Psoas muscle (tissue), 8 donors: Measurements from ENCODE around the gene RFX7. TPM values are rescaled to one million over a fixed set of nuclear protein-coding genes. Genes with fewer than 3 reads are reported as not detected.

Experiments
- ATAC-seq, 4 donors: fragments of 200-7000 bp; cut with Tn5 transposase; one replicate each; pipeline ENCODE4 v1.9.1; 2020; ENCODE audit warnings: moderate library complexity in 3 of 4, mild to moderate bottlenecking in 2 of 4
- DNase-seq, 2 donors: peaks; one replicate each; pipeline ENCODE4 v3.0.0-alpha.2; 2020
- H3K27ac ChIP-seq: fragments of 200-600 bp; one replicate; pipeline ENCODE4 v1.8.0; 2022
- H3K27me3 ChIP-seq, 3 donors: fragments of 200-600 bp in 1 of 3; one replicate each; pipeline versions ENCODE4 v1.6.1 to v1.8.0; 2013 to 2022; ENCODE audit warnings: low read length in 2 of 3, mild to moderate bottlenecking in 2 of 3, moderate library complexity in 1 of 3; ENCODE audit not compliant: insufficient read depth in 3 of 3
- H3K36me3 ChIP-seq, 2 donors: fragments of 200-600 bp in 1 of 2; one replicate each; pipeline versions ENCODE4 v1.6.1 to v1.8.0; 2013 to 2022; ENCODE audit warnings: low read depth in 1 of 2, mild to moderate bottlenecking in 1 of 2, moderate library complexity in 1 of 2; ENCODE audit not compliant: insufficient read depth in 1 of 2
- H3K4me1 ChIP-seq: fragments of 200-600 bp; one replicate; pipeline ENCODE4 v1.8.0; 2022
- H3K4me3 ChIP-seq: fragments of 200-600 bp; one replicate; pipeline ENCODE4 v1.8.0; 2022; ENCODE audit warnings: mild to moderate bottlenecking
- H3K9me3 ChIP-seq: fragments of 200-600 bp; one replicate; pipeline ENCODE4 v1.8.0; 2022
- CTCF ChIP-seq: fragments of 200-600 bp; IDR thresholded peaks from one replicate; pipeline ENCODE4 v1.8.0; 2022; ENCODE audit warnings: antibody characterized with exemption
- WGBS, 3 donors: extraction: QIAGEN DNeasy Blood & Tissue Kit; methylation state at CpG; one replicate each; pipeline versions ENCODE4 v1.1.6 to v1.1.7; 2013; 5-methylcytosine and 5-hydroxymethylcytosine counted together
- intact Hi-C, 2 donors: fragments of 100-400 bp; cut with DNase I; formaldehyde crosslinking; loops; one replicate each; pipeline versions ENCODE4 v1.11.0 to v1.14.2; 2022
- polyA plus RNA-seq, 3 donors: library from polyadenylated mRNA; stranded (reverse); fragments of 200-250 nt; gene quantifications; one replicate each; pipeline ENCODE4 v1.2.3, GENCODE V29; 2013
- total RNA-seq, 4 donors: library from RNA; stranded (reverse); fragmentation: NEBNext Ultra II Directional in 2 of 4; extraction: Animal tissue kit (Norgen Biotek cat#: 25700) in 2 of 4; gene quantifications; one replicate each; pipeline versions ENCODE4 v1.2.1 to v1.2.4, GENCODE V29; 2021 to 2023
- donor health status: healthy with polysubstance abuse.
- donor health status: DM: no; HTN: no; CAD: no; lungs with moderate emphysema.
- donor health status: Bipolar disorder and iron deficiency.
- donor health status: healthy.
- donor health status: DM: yes; HTN: yes; CAD: no.
- donor health status: DM: no; HTN: no; CAD: no.
- donor health status: DM: no; HTN: no; CAD: no.
- donor health status: DM: yes; HTN: yes; CAD: no.

Gene RFX7
- total and polyA plus RNA-seq, 7 donors = 0.83 to 17.6 (median 11.8) TPM

- 90 to 97% (median 95%) methylated on average over 10 of the region's 10 CpGs for WGBS, 3 donors
- no peaks in the 10 kb centered on the region for H3K36me3 ChIP-seq
- peaks cover 36% of the 10 kb centered on the region for H3K4me1 ChIP-seq
- DNase-seq (no peak), ATAC-seq (peak in 2 of 4 donors; percentile 51 to 66)
- H3K27ac ChIP-seq = no peak overlapping the region
- TF ChIP-seq CTCF = no peak
- H3K4me3 ChIP-seq = no peak overlapping the region
- H3K9me3 ChIP-seq = no peaks in the 10 kb centered on the region
- no peaks in the 10 kb centered on the region for H3K27me3 ChIP-seq
- intact Hi-C loops = no loop called here
Measured at GRCh38 chr15:56192659-56193442, 50.8 kb downstream of the RFX7 start.

- intact Hi-C loops = no loop called here
- no peak overlapping the region for H3K4me3 ChIP-seq
- ATAC-seq (no peak), DNase-seq (no peak)
- no peaks in the 10 kb centered on the region for H3K9me3 ChIP-seq
- H3K36me3 ChIP-seq = no peaks in the 10 kb centered on the region
- no peak for TF ChIP-seq CTCF
- peaks cover 10% of the 10 kb centered on the region for H3K4me1 ChIP-seq
- H3K27ac ChIP-seq = no peak overlapping the region
- 83 to 87% (median 84%) methylated on average over 1 of the region's 1 CpG for WGBS, 3 donors
- H3K27me3 ChIP-seq = no peaks in the 10 kb centered on the region
Measured at GRCh38 chr15:56187665-56188064, 56.0 kb downstream of the RFX7 start.

- no peak overlapping the region for H3K4me3 ChIP-seq
- ATAC-seq (no peak), DNase-seq (no peak)
- no peak overlapping the region for H3K27ac ChIP-seq
- 76 to 82% (median 77%) methylated on average over 1 of the region's 1 CpG for WGBS, 3 donors
- intact Hi-C loops = no loop called here
- no peak for TF ChIP-seq CTCF
- no peaks in the 10 kb centered on the region for H3K27me3 ChIP-seq
- H3K4me1 ChIP-seq = peaks cover 4% of the 10 kb centered on the region
- H3K9me3 ChIP-seq = no peaks in the 10 kb centered on the region
- H3K36me3 ChIP-seq = no peaks in the 10 kb centered on the region
Measured at GRCh38 chr15:56185980-56186379, 57.7 kb downstream of the RFX7 start.

- Histone ChIP-seq H3K27ac (no peak overlapping the region), H3K9me3 (no peaks in the 10 kb centered on the region), H3K36me3 (no peaks in the 10 kb centered on the region), H3K4me3 (no peak overlapping the region), H3K4me1 (peaks cover 4% of the 10 kb centered on the region), H3K27me3 (no peaks in the 10 kb centered on the region)
- no peak for TF ChIP-seq CTCF
- DNase-seq (no peak), ATAC-seq (no peak)
- WGBS, 3 donors = 95% methylated on average over 3 of the region's 3 CpGs
- intact Hi-C loops = no loop called here
Measured at GRCh38 chr15:56184516-56184915, 59.2 kb downstream of the RFX7 start.

- ATAC-seq (no peak), DNase-seq (no peak)
- WGBS, 3 donors = 95 to 98% (median 98%) methylated on average over 4 of the region's 4 CpGs
- Histone ChIP-seq H3K4me1 (no peaks in the 10 kb centered on the region), H3K4me3 (no peak overlapping the region), H3K9me3 (no peaks in the 10 kb centered on the region), H3K27me3 (no peaks in the 10 kb centered on the region), H3K27ac (no peak overlapping the region), H3K36me3 (no peaks in the 10 kb centered on the region)
- TF ChIP-seq CTCF = no peak
- intact Hi-C loops = no loop called here
Measured at GRCh38 chr15:56180851-56181250, 62.8 kb downstream of the RFX7 start.
